GM19467 (cell line): ENCODE data around the gene ELMOD3.
"Not testable (repeated sequence)": the region's sequence is repeated elsewhere in the genome, so short reads cannot be mapped to it uniquely, and the experiment has no call there.

ENCODE experiments used
- ATAC-seq: cut with Tn5 transposase; IDR thresholded peaks from one replicate; pipeline ENCODE4 v1.9.1; 2021; ENCODE audit warnings: mild to moderate bottlenecking, moderate library complexity; ENCODE audit not compliant: unreplicated experiment

The ELMOD3 gene

GRCh38 chr2:85400023-85400422 is 45.5 kb downstream of the ELMOD3 start:
- no peak for ATAC-seq

- no peak for ATAC-seq
These were observed 46.2 kb downstream of the ELMOD3 start for GRCh38 chr2:85400541-85401463.

- ATAC-seq: no peak
These were observed 46.9 kb downstream of the ELMOD3 start for GRCh38 chr2:85401464-85401805.

GRCh38 chr2:85401844-85402243 is 47.3 kb downstream of the ELMOD3 start:
- no peak for ATAC-seq

- ATAC-seq: no peak
These were observed 50.9 kb downstream of the ELMOD3 start for GRCh38 chr2:85405201-85406059.

GRCh38 chr2:85409845-85410583 is 55.4 kb downstream of the ELMOD3 start, which contains the start of gene CAPG:
TSS of gene CAPG (minus strand) at chr2:85410366. CDS start at chr2:85402145, 8,221 bp downstream.
- peak; percentile 57 for ATAC-seq

GRCh38 chr2:85410584-85411404 is 56.2 kb downstream of the ELMOD3 start:
- no peak for ATAC-seq

- ATAC-seq: no peak
These were observed 56.8 kb downstream of the ELMOD3 start for GRCh38 chr2:85411405-85411748.

- no peak for ATAC-seq
These were observed 59.2 kb downstream of the ELMOD3 start for GRCh38 chr2:85413592-85414420.

- not testable (repeated sequence) for ATAC-seq
These were observed 59.8 kb downstream of the ELMOD3 start for GRCh38 chr2:85414421-85414759.

GRCh38 chr2:85414761-85415553 is 60.4 kb downstream of the ELMOD3 start:
- no peak for ATAC-seq

GRCh38 chr2:85415980-85416650 is 61.5 kb downstream of the ELMOD3 start:
- ATAC-seq: no peak

- ATAC-seq: peak; percentile 77
These were observed 63.8 kb downstream of the ELMOD3 start, which contains the start of gene SH2D6 for GRCh38 chr2:85418132-85419008. TSS of gene SH2D6 (plus strand) at chr2:85418714. CDS start at chr2:85429466, 10,752 bp downstream.

- ATAC-seq: no peak
These were observed 64.6 kb downstream of the ELMOD3 start for GRCh38 chr2:85419009-85419675.

- ATAC-seq: peak; percentile 58
These were observed 66.1 kb downstream of the ELMOD3 start for GRCh38 chr2:85420536-85421259.
